ENCODE data around the gene OSMR. TPM values are rescaled to one million over a fixed set of nuclear protein-coding genes. Genes with fewer than 3 reads are reported as not detected.

OSMR gene
- total and polyA plus RNA-seq, 2 donors (not counting 1 experiment from before 2014, with no cell fraction given) = not detected

DNA sequence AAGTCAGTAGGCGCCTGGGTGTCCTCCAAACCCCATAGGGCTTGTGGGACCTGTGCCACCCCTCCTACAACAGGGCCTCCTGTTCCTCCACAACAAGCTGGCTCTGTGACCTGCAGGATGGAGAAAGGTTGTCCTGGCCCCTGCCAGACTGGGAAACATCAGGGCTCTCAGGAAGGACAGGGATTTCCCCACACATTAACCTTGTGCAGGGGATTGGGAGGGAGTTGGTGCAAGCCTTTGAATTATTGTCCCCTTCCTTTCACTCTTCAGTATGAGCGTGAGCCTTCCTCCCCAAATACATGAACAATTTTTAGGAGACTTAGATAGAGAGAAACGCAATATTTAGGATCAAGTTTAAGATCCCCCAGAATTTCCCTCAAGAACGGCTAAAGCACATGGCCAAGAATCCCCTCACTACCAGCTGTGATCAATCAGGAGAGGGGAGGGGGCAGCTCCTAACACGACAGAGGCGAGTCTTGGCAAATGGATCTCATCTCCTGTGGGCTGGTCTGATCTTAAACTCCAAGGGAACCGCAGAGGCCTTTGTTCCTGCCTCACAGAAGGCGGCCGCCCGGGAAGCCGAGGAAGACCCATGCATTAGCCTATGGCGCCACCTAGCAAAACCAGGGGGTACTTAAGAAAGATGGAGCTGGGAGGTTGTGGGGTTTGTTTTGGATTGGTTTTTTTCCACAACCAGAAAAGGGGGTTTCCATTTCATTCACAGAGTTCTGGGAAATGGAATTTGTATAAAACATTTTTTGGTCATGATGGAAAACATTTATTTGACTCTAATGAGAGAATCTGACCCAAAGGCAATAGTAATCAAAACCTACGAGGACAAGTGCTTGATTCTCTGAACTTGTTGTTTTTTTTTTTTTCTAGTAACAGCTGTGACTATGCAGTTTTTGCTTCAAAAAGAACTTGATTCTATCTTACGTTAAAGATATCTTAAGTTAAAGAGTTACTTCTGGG is 36.1 kb upstream of the OSMR start:
- no peaks in the 10 kb centered on the region for H3K27me3 ChIP-seq (replicated peaks in 1 of 4; ENCODE audit: control extremely low read depth in 1 of 4, control insufficient read depth in 3 of 4, insufficient read depth in 4 of 4, low read length in 3 of 4)
- H4K20me1 ChIP-seq (ENCODE audit: control insufficient read depth, insufficient read depth, low read length, poor library complexity, severe bottlenecking) = no peaks in the 10 kb centered on the region
- WGBS (ENCODE audit: insufficient coverage) = 21% methylated on average over 9 of the region's 14 CpGs
- H3K27ac ChIP-seq (ENCODE audit: low read length in 2 of 2) = no peak overlapping the region
- intact Hi-C loops (cut with micrococcal nuclease) = loop anchor here (5.0 kb wide), 1 partner anchor 367 kb away; no protein-coding TSS in a partner anchor
- no peak overlapping the region for H3K4me2 ChIP-seq (replicated peaks; ENCODE audit: low read depth, low read length, poor library complexity, severe bottlenecking)
- H3K27me3 Mint-ChIP-seq = peaks cover 31% of the 10 kb centered on the region
- H3K79me2 ChIP-seq (ENCODE audit: control insufficient read depth, insufficient read depth, low read length) = no peaks in the 10 kb centered on the region
- H3K4me1 Mint-ChIP-seq = no peaks in the 10 kb centered on the region
- ChIA-PET CTCF (interaction anchor here (1.2 kb wide), 1 partner anchor 368 kb away, joined by 8 read pairs; no protein-coding TSS in a partner anchor), POLR2A (no interaction called here)
- no peaks in the 10 kb centered on the region for H3K36me3 ChIP-seq (replicated peaks in 1 of 2; ENCODE audit: control extremely low read depth in 1 of 2, control insufficient read depth in 1 of 2, extremely low read depth in 1 of 2, insufficient read depth in 2 of 2, low read length in 1 of 2)
- no peak overlapping the region for H3K4me3 Mint-ChIP-seq
- no peaks in the 10 kb centered on the region for H3K9me3 Mint-ChIP-seq (ENCODE audit: insufficient read depth)
- no peak overlapping the region for H2AFZ ChIP-seq (ENCODE audit: insufficient read depth, low read depth, low read length, poor library complexity, severe bottlenecking)
- no peak overlapping the region for H3K27ac Mint-ChIP-seq
- H3K4me1 ChIP-seq (ENCODE audit: control insufficient read depth in 2 of 2, insufficient read depth in 2 of 2, low read length in 2 of 2) = no peaks in the 10 kb centered on the region
- no peak for ATAC-seq (ENCODE audit: low read depth)
- no peak for TF ChIP-seq EZH2 (IDR thresholded peaks at IDR 0.05; ENCODE audit: borderline replicate concordance, insufficient read depth, low read depth, low read length, poor library complexity, severe bottlenecking)
- TF ChIP-seq, protein P1, sequence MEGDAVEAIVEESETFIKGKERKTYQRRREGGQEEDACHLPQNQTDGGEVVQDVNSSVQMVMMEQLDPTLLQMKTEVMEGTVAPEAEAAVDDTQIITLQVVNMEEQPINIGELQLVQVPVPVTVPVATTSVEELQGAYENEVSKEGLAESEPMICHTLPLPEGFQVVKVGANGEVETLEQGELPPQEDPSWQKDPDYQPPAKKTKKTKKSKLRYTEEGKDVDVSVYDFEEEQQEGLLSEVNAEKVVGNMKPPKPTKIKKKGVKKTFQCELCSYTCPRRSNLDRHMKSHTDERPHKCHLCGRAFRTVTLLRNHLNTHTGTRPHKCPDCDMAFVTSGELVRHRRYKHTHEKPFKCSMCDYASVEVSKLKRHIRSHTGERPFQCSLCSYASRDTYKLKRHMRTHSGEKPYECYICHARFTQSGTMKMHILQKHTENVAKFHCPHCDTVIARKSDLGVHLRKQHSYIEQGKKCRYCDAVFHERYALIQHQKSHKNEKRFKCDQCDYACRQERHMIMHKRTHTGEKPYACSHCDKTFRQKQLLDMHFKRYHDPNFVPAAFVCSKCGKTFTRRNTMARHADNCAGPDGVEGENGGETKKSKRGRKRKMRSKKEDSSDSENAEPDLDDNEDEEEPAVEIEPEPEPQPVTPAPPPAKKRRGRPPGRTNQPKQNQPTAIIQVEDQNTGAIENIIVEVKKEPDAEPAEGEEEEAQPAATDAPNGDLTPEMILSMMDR (IDR thresholded peaks at IDR 0.05) = peak; percentile 43
- peak; percentile 11 for DNase-seq
- no peak overlapping the region for H3K9ac ChIP-seq (ENCODE audit: low read length)
- no peaks in the 10 kb centered on the region for H3K9me3 ChIP-seq (ENCODE audit: control extremely low read depth in 1 of 3, control insufficient read depth in 2 of 3, insufficient read depth in 1 of 3, low read length in 2 of 3)
- H3K4me3 ChIP-seq (ENCODE audit: control extremely low read depth in 1 of 5, extremely low read depth in 1 of 5, insufficient read depth in 1 of 5, low read depth in 2 of 5, low read length in 4 of 5) = no peak overlapping the region

GRCh38 chr5:38814879-38815278 is 30.9 kb upstream of the OSMR start:
- Histone ChIP-seq H3K4me2 (replicated peaks; ENCODE audit: low read depth, low read length, poor library complexity, severe bottlenecking) (no peak overlapping the region), H3K36me3 (replicated peaks in 1 of 2; ENCODE audit: control extremely low read depth in 1 of 2, control insufficient read depth in 1 of 2, extremely low read depth in 1 of 2, insufficient read depth in 2 of 2, low read length in 1 of 2) (no peaks in the 10 kb centered on the region), H3K79me2 (ENCODE audit: control insufficient read depth, insufficient read depth, low read length) (no peaks in the 10 kb centered on the region), H3K4me3 (ENCODE audit: control extremely low read depth in 1 of 5, extremely low read depth in 1 of 5, insufficient read depth in 1 of 5, low read depth in 2 of 5, low read length in 4 of 5) (no peak overlapping the region), H3K27ac (ENCODE audit: low read length in 2 of 2) (no peak overlapping the region), H3K4me1 (ENCODE audit: control insufficient read depth in 2 of 2, insufficient read depth in 2 of 2, low read length in 2 of 2) (no peaks in the 10 kb centered on the region), H3K9ac (ENCODE audit: low read length) (no peak overlapping the region), H2AFZ (ENCODE audit: insufficient read depth, low read depth, low read length, poor library complexity, severe bottlenecking) (no peak overlapping the region), H4K20me1 (ENCODE audit: control insufficient read depth, insufficient read depth, low read length, poor library complexity, severe bottlenecking) (no peaks in the 10 kb centered on the region), H3K9me3 (ENCODE audit: control extremely low read depth in 1 of 3, control insufficient read depth in 2 of 3, insufficient read depth in 1 of 3, low read length in 2 of 3) (no peaks in the 10 kb centered on the region), H3K27me3 (replicated peaks in 1 of 4; ENCODE audit: control extremely low read depth in 1 of 4, control insufficient read depth in 3 of 4, insufficient read depth in 4 of 4, low read length in 3 of 4) (peaks cover 0 to 3% (median 0%) of the 10 kb centered on the region in 4 experiments)
- no peak overlapping the region for H3K4me3 Mint-ChIP-seq
- no peak overlapping the region for H3K27ac Mint-ChIP-seq
- ATAC-seq (ENCODE audit: low read depth) (no peak), DNase-seq (no peak)
- no peaks in the 10 kb centered on the region for H3K4me1 Mint-ChIP-seq
- H3K9me3 Mint-ChIP-seq (ENCODE audit: insufficient read depth) = peaks cover 2% of the 10 kb centered on the region
- POLR2A ChIA-PET = no interaction called here
- TF ChIP-seq, protein P1 (IDR thresholded peaks at IDR 0.05) = no peak
- TF ChIP-seq EZH2 (IDR thresholded peaks at IDR 0.05; ENCODE audit: borderline replicate concordance, insufficient read depth, low read depth, low read length, poor library complexity, severe bottlenecking) = no peak
- WGBS (ENCODE audit: insufficient coverage) = no CpG with 5 or more reads among the region's 2 CpGs
- intact Hi-C loops (cut with micrococcal nuclease) = no loop called here
- CTCF ChIA-PET = interaction anchor here (0.7 to 1.6 kb wide), 2 partner anchors 16 to 373 kb away, joined by 3 read pairs; no protein-coding TSS in a partner anchor
- peaks cover 24% of the 10 kb centered on the region for H3K27me3 Mint-ChIP-seq
